D341Med (cell line): ENCODE measurements around the gene MCM6.
A peak's percentile ranks its signal among the peaks of the same experiment; 100 is the strongest.
"Not testable (repeated sequence)": the region's sequence is repeated elsewhere in the genome, so short reads cannot be mapped to it uniquely, and the experiment has no call there.

ENCODE experiments used
- DNase-seq: peaks from one replicate; pipeline ENCODE4 v3.0.0; 2012; ENCODE audit warnings: low spot score

MCM6 gene

DNA sequence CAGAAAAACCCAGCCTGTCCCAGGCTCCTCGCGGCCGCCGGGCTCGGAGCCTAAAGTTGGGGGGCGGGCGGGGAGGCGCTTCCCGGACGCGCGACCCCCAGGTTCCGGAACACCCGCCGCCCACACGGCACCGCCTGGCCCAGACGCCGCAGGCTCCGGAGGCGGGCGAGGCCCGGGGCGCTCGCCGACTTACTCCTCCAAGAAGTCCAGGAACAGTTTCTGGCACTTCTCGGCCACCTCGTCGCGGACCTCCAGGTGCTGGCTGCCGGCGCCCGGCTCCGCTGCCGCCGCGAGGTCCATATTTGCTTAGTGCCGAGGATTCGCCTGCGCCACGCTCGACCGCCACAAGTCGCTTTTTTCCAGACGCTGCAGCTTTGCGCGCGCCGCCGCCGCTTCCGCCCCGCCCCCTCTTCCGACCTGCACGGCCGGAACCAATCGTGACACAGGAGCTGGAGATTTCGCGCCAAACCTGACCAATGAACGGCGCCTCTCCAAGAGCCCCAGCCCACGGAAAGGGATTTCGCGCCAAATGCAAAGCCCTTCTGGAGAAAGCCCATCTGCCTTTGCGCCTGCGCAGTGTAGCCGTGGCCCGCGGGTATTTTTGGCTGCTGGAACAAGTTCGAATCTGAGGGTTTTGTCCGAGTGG is at the start of gene MCM6:
TSS of gene MCM6 (minus strand) at position 378 of the 646 bp plus-strand sequence. CDS start at position 300, 78 bp downstream.
- DNase-seq, result peak; percentile 94

DNA sequence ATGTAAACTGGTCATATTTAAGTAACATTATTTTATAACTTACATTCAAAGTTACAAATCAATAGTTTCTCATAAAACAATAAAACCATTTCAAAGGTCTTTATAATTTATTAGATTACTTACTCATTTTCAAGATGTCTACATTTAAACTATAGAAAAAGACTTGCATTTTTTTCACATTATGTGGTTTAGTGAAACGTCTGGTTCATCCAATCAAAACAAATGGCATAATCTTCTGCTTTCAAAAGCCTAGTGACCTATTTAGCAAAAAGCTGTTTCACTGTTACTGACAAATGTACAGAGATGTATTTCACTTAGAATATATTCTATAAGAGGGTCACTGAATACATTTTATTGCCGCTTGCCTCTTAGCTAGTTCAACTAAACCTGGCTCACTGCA is 49.3 kb upstream of the MCM6 start:
- DNase-seq, result no peak

DNA sequence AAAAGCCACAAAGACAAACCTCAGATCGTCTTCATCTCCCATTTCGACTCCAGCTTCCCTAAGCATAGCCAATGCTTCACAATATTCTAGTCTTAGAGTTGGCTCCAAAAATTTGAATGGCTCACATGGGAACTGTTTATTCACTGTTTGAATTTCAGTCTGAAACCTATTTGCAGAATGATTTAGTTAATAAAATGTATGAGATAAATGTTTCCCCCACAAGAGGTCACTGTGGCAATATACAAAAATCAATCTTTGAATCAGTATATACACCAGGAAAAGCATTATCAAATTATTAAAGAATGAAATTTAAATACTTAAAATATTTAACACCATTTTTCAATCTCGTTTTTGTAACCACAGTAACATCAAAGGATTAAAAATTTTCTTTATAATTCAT is 40.0 kb upstream of the MCM6 start:
- no peak for DNase-seq

DNA sequence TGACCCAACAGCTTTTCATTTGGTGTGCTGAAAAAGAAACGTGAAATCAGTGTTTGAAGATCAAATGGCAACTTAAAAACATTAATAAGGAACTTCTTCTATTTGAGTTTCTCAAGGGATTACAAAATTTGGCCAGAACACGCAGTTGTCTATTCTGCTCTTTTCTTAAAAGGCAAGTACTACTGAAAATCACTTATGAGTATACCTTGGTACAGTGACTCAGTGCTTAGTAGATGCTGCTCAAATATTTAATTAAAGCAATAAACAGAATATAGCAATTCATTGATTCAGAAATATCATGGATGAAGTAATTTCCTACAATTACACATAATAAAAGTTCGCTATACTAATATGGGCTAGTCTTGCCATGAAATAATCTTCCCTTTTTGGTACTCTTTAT is 38.2 kb upstream of the MCM6 start:
- DNase-seq, result no peak

DNA sequence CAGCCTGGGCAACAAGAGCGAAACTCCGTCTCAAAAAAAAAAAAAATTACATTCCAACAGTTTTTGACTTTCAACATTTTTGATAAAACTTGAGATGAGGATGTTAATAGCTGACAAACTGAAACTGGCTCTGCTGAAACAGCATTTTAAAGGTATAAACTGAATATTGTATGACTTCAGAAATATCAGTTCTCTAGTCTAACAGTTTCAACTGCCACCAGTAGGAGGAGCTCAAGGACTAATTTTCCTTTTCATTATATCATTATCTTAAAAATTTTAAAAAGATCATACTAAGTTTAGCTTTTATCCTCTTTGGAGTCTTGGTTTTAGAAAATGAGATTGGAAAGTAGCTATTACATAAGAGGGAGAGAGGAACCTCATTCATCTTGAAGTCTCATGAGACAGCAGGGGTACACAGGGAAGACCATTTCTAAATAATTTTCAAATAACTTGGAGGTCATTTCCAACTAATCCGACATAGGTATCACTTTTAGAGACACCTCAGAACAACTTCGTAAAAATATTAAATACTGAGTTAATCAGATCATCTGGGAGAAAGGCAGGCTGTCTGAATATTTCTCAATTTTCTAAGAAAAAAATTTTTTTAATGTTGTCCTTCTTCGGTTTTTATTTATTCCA is 37.6 kb upstream of the MCM6 start:
- DNase-seq, result peak; percentile 37

GRCh38 chr2:135909976-135910375 is 33.7 kb upstream of the MCM6 start:
- no peak for DNase-seq

DNA sequence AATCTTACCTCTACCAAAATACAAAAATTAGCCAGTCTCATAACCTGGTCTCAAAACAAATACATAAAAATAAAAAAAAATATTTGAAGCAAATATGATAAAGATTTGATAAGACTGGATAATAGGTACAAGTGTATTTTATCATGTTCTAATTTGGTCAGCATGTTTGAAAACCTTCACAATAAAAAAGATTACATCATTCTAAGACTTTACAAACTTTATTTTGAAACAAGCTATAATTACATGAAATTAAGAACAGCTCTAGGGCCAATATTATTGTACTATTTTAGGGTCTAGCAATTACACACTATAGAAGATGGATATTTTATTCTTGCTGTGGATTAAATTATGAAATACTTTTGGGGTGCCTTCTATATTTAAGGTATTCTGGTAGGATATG is 29.4 kb upstream of the MCM6 start:
- DNase-seq, result no peak

DNA sequence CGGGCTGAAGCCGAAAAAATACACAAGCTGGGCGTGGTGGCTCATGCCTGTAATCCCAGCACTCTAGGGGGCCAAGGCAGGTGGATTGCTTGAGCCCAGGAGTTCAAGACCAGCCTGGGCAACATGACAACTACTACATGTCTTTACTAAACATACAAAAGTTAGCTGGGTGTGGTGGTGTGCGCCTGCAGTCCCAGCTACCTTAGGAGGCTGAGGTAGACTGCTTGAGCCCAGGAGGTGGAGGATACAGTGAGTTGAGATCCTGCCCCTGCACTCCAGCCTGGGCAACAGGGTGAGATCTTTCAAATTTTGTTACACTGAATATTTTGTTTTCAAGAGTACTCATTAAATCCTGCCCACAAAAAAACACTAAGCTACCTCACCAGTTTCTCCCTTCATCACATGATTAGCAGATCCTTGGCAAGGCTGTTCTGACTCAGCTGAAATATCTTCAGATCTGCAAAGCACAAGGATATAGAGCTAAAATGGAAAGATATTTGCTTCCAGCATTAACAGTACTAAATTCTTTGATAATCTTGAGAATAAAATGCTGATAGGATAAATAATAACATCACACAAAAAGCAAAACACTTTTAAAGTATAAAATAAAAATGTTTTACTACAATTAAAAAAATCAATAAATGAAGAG is 28.2 kb upstream of the MCM6 start:
- DNase-seq, result no peak

DNA sequence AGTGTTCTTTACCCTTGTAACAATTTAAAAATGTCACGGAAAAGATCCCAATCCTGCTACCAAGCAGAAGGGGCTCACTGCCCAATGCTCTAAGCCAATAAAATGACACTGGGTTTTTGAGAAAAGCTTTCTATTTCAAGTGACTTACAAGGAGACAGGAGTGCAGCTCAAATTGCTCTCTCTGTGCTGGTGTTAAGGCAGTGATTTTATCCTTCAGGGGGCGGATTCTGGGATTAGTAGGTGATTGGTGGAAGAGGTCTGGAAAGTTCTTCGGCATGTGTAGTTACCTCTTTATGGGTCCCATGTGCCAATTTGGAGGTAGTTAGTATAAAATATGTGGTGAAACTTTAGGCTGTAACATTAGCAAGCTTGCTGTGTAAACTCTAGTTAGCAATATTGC is 27.4 kb upstream of the MCM6 start:
- DNase-seq, result no peak

GRCh38 chr2:135899567-135899966 is 23.3 kb upstream of the MCM6 start:
- no peak for DNase-seq

DNA sequence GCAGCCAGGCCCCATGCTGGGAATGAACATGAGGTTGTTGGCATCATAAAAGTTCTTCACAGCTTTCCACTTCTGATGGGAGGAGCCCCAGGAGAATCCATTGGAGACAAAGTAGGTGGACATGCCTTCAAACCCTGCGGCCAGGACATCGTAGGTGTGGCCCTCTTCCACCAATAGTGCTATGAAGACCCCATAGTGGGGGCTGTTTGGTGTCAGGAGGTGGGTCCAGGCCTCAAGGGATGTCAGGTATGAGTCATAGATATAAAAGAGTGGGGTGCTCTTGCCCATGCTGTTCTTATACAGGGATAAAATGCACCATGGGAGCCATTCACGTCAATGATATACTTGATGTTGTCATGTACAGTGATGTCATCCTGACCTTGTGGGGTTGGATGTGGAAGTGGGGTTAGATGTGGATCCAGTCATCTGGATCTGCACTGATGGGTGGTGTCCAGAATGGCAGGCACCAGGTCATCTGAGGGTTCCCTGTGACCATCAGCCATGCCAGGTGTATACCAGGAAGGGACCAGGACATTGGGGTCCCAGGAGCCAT is 22.1 kb upstream of the MCM6 start:
- DNase-seq, result no peak

DNA sequence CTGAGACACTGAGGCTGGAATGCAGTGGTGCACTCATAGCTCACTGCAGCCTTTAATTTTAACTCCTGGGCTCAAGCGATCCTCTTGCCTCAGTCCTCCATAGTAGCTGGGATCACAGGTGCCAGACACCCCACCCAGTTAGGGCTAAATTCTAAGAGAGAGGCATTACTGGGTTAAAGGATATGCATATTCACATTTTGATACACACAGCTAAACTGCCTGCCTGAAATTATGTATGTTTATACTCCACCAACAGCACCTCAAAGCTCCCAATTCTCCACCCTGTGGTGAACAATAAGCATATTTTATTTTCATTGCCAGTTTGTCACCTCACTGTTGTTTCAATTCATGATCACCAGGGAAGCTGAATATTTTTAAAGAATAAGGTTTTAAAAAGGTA is 18.7 kb upstream of the MCM6 start:
- no peak for DNase-seq

- DNase-seq, result no peak
These were observed 17.1 kb upstream of the MCM6 start for GRCh38 chr2:135893374-135893794.

DNA sequence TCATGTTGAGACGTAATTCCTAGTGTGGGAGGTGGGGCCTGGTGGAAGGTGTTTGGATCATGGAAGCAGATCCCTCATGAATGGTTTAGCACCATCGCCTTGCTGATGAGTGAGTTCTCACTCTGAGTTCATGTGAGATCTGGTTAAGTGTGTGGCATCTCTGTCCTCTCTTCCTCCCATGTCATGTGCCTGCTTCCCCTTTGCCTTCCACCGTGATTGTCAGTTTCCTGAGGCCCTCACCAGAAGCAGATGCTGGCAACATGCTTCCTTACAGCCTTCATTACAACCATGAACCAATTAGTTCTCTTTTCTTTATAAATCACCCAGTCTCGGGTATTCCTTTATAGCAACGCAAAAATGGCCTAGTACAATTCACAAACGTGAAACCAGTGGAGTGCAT is 14.6 kb upstream of the MCM6 start:
- no peak for DNase-seq

DNA sequence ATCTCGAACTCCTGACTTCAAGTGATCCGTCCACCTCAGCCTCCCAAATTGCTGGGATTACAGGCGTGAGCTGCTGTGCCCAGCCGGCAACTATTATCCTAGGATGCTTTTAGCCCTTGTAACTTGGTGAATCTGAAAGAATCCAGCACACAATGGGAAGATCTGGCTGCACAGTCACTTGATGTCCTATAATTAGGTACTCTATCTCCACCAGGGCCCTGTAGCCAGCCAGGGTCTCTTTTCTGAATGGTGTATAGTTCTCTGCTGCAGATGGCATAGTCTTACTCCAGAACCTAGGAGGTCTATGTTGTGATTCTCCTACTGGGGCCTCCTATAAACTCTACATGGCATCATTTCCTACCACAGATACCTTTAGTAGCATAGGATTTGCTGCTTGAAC is 13.9 kb upstream of the MCM6 start:
- DNase-seq, result no peak

- DNase-seq, result not testable (repeated sequence)
These were observed 12.3 kb upstream of the MCM6 start for GRCh38 chr2:135888587-135888986.

DNA sequence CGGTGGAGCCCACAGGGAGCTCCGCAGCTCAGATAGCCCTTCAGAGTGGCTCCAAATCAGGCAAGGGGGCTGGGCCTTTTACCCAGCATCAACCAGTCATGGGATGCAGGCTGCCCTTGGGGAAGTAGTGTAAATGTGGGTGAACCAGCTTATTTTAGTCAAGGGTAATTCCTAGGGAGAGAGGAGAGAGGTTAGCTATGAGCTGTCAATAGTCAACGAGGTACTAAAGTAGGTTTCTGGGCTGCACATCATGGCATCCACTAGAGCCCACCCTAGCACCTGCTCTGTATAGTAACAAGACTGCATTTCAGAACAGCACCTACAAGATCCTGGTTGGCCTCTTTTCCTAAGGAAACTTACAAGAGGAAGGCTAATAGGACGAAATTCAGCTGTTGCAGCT is 9.5 kb upstream of the MCM6 start:
- DNase-seq, result no peak

DNA sequence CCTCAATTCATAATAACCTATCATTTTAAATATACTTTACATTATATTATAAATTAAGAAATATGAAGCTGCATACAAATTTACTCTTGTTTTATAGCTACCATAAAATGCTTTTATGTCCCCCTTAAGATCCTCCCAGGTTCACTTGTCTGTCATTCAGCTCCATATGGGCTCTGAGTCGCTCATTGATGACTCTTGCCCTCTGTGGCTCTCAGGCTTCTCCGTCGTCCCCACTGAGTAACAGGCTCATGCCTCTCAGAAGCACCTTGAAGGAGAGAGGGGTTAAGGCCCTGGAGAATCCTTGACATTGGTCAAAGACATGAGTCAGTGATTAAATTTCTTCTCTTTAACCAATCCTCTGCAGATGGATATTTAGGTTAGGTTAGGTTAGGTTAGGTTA is 6.2 kb upstream of the MCM6 start:
- no peak for DNase-seq

DNA sequence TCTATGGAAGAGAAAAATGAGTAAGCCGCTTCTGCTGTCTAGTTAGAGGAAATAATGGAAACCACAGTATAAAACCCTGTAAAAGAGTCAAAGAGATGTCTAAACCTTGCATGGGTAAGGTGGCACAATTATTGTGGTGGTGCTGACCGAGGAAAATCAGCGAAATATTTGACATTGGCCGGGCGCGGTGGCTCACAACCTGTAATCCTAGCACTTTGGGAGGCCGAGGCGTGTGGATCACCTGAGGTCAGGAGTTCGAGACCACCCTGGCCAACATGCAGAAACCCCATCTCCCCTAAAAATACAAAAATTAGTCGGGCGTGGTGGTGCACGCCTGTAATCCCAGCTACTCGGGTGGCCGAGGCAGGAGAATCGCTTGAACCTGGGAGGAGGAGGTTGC is 527 bp upstream of the MCM6 start:
- DNase-seq, result not testable (repeated sequence)

- peak; percentile 59 for DNase-seq
These were observed 665 bp downstream of the MCM6 start for GRCh38 chr2:135875491-135876065.

DNA sequence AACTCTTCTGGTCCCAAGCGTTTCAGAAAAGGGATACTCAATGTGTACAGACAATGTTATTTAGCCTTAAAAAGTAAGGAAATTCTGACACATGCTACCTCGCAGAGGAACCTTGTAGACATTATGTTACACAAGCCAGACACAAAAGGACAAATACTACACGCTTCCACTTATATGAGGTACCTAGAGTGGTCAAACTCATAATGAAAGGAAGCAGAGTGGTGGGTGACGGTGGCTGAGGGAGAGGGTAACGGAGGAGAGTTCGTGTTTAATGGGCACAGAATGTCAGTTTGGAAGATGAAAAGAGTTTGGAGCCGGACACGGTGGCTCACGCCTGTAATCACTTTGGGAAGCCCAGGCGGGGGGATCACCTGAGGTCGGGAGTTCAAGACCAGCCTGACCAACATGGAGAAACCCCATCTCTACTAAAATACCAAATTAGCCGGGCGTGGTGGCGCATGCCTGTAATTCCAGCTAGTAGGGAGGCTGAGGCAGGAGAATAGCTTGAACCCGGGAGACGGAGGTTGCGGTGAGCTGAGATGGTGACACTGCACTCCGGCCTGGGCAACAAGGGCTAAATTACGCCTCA is 1.4 kb downstream of the MCM6 start:
- DNase-seq, result no peak

DNA sequence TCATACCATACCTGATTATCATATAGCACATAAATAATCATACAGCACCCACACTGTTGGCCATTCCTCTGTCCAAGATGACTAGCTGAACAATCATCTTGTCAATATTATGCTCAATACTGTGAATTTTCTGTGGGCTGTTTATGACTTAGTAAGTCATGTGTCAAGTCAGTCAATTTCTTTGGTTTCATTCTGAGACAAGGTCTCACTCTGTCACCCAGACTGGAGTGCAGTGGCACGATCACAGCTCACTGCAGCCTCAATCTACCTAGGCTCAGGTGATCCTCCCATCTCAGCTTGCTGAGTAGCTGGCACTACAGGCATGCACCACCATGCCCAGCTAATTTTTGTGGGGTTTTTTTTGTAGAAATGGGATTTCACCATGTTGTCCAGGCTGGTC is 5.7 kb downstream of the MCM6 start:
- DNase-seq, result no peak

- no peak for DNase-seq
These were observed 13.0 kb downstream of the MCM6 start for GRCh38 chr2:135863233-135863632.
